Thyroid gland (tissue), 4 donors: ENCODE results near the gene UBE4A. TPM values are rescaled to one million over a fixed set of nuclear protein-coding genes. Genes with fewer than 3 reads are reported as not detected.

Experiments
- DNase-seq, 2 donors: peaks; one replicate each; pipeline ENCODE4 v3.0.0-alpha.2; 2019
- H3K27ac ChIP-seq, 3 donors: fragments of 200-600 bp; sonication (generic); 1 replicate in 2 of 3; 2 replicates in 1 of 3; pipeline ENCODE4 v1.5.1; 2016 to 2019; ENCODE audit warnings: mild to moderate bottlenecking in 1 of 3, moderate library complexity in 1 of 3
- H3K27me3 ChIP-seq: fragments of 200-600 bp; sonication (generic); one replicate; pipeline ENCODE4 v1.5.1; 2019
- H3K36me3 ChIP-seq, 2 donors: fragments of 200-600 bp; sonication (generic); one replicate each; pipeline ENCODE4 v1.5.1; 2016 to 2019
- H3K4me1 ChIP-seq, 2 donors: fragments of 200-600 bp; sonication (generic); one replicate each; pipeline ENCODE4 v1.5.1; 2017 to 2019
- H3K4me3 ChIP-seq, 3 donors: fragments of 200-600 bp; sonication (generic); replicated peaks in 1 of 3; 1 replicate in 2 of 3; 2 replicates in 1 of 3; pipeline ENCODE4 v1.5.1; 2016; ENCODE audit warnings: mild to moderate bottlenecking in 1 of 3
- H3K9me3 ChIP-seq: fragments of 200-600 bp; sonication (generic); one replicate; pipeline ENCODE4 v1.5.1; 2017
- POLR2A ChIP-seq, 2 donors: fragments of 450-650 bp; IDR thresholded peaks; one replicate each; pipeline ENCODE4 v1.6.1; 2017; ENCODE audit warnings: antibody characterized with exemption in 2 of 2, mild to moderate bottlenecking in 2 of 2, moderate library complexity in 1 of 2
- WGBS, 2 donors: methylation state at CpG; one replicate each; pipeline ENCODE4 v1.1.5; 2017; 5-methylcytosine and 5-hydroxymethylcytosine counted together
- intact Hi-C: fragments of 100-400 bp; cut with DNase I; formaldehyde crosslinking; loops from one replicate; pipeline ENCODE4 v1.15.1; 2023
- total RNA-seq, 4 donors: library from RNA; depleted of rRNA; stranded (reverse); fragments of >200 nt; gene quantifications; one replicate each; pipeline ENCODE4 v1.2.3, GENCODE V29; 2016
- TF ChIP-seq, protein P1 (sequence below), 6 experiments: fragments of 200-600 bp in 3 of 6; fragments of 450-650 bp in 3 of 6; sonication (generic) in 3 of 6; IDR thresholded peaks; one replicate each; pipeline ENCODE4 v1.5.1; 2016 to 2019; ENCODE audit warnings: antibody characterized with exemption in 6 of 6, mild to moderate bottlenecking in 2 of 6, inconsistent platforms in 1 of 6, moderate library complexity in 1 of 6

Gene UBE4A
- total RNA-seq, 4 donors from 2014 or later = 42.7 to 57.3 (median 48.2) TPM

DNA sequence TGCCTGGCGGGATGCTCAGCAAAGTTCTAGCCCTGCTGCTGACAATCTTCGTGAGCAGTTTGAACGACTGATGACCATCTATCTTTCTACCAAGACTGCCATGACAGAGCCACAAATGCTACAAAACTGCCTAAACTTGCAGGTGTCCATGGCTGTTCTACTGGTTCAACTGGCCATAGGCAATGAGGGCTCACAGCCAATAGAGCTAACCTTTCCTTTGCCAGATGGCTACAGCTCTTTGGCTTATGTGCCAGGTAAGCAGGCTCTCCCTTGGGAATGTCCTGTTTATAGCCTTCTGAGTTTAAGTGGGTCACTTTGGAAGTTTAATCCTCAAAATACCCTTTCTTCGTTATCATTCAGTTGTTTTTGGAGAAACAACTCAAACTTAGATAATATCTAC, 20.1 kb downstream of the UBE4A start:
- DNase-seq = no peak
- Histone ChIP-seq H3K36me3 (peaks cover 76 to 86% of the 10 kb centered on the region in 2 donors), H3K9me3 (no peaks in the 10 kb centered on the region), H3K27me3 (no peaks in the 10 kb centered on the region), H3K4me1 (no peaks in the 10 kb centered on the region), H3K27ac (no peak overlapping the region), H3K4me3 (no peak overlapping the region)
- intact Hi-C loops = no loop called here
- 95 to 96% methylated on average over 4 of the region's 4 CpGs for WGBS, 2 donors
- TF ChIP-seq, protein P1, sequence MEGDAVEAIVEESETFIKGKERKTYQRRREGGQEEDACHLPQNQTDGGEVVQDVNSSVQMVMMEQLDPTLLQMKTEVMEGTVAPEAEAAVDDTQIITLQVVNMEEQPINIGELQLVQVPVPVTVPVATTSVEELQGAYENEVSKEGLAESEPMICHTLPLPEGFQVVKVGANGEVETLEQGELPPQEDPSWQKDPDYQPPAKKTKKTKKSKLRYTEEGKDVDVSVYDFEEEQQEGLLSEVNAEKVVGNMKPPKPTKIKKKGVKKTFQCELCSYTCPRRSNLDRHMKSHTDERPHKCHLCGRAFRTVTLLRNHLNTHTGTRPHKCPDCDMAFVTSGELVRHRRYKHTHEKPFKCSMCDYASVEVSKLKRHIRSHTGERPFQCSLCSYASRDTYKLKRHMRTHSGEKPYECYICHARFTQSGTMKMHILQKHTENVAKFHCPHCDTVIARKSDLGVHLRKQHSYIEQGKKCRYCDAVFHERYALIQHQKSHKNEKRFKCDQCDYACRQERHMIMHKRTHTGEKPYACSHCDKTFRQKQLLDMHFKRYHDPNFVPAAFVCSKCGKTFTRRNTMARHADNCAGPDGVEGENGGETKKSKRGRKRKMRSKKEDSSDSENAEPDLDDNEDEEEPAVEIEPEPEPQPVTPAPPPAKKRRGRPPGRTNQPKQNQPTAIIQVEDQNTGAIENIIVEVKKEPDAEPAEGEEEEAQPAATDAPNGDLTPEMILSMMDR (IDR thresholded peaks at IDR 0.05) = no peak
- TF ChIP-seq POLR2A (IDR thresholded peaks at IDR 0.05) = no peak

DNA sequence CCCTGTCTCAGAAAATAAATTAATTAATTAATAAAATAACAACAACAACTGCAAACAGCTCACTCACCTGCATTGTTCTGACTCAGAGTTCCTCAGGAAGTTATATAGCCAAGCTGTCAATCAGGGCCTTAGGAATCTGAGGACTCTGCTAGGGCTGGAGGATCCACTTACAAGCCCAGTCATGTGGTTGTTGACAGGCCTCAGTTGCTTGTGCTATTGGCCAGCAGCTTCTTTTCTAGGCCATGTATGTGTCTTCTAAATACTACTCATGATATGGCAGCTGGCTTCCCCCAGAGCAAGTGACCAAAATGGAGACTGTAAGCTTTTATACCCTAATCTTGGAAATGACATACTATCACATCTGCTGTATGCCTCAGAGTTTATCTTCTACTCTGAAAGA, 21.2 kb downstream of the UBE4A start:
- Histone ChIP-seq H3K27me3 (no peaks in the 10 kb centered on the region), H3K36me3 (peaks cover 85 to 86% of the 10 kb centered on the region in 2 donors), H3K27ac (no peak overlapping the region), H3K9me3 (no peaks in the 10 kb centered on the region), H3K4me3 (no peak overlapping the region), H3K4me1 (no peaks in the 10 kb centered on the region)
- no peak for DNase-seq
- intact Hi-C loops = no loop called here
- no peak for TF ChIP-seq POLR2A (IDR thresholded peaks at IDR 0.05)
- TF ChIP-seq, protein P1 (IDR thresholded peaks at IDR 0.05) = no peak

DNA sequence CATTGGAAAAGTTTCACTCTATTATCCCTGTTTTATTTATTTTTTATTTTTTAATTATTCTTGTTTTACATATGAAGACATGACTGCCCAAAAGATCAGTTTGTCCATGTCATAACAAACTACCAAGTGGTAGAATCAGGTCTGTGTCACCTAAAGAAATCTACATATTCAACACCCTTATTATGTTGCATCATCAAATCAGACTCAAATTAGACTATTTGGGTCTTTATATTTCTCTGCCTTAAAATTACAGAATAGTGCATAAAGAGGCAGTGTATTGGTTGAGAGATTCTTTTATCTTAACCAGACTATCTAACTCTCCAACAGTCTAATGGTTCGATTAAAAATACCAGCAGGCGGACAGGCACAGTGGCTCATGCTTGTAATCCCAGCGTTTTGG, 23.6 kb downstream of the UBE4A start:
- intact Hi-C loops = no loop called here
- DNase-seq = no peak
- H3K36me3 ChIP-seq = peaks cover 81 to 92% of the 10 kb centered on the region in 2 donors

DNA sequence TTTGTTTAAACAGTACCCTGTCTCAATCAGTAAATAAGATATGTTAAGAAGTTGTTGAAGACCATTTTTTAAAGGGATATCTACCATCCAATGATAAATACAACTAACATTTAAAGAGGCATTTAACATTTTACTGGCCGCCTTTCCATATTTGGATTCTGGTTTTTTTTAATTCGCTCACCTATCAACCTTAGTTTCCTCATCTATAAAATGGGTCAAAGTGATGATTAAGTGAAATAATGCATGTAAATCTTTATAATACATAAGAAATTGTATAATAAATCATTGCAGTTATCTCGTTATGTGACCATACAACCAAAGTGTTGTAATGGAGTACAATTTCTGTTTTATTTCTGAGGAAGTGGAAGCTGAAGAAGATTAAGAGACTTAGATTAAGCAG, 24.3 kb downstream of the UBE4A start:
- TF ChIP-seq, protein P1 (IDR thresholded peaks at IDR 0.05) = no peak
- no peak for TF ChIP-seq POLR2A (IDR thresholded peaks at IDR 0.05)
- WGBS, 2 donors = 97 to 98% methylated on average over 3 of the region's 3 CpGs
- Histone ChIP-seq H3K4me1 (no peaks in the 10 kb centered on the region), H3K4me3 (no peak overlapping the region), H3K36me3 (peaks cover 79 to 92% of the 10 kb centered on the region in 2 donors), H3K9me3 (no peaks in the 10 kb centered on the region), H3K27me3 (no peaks in the 10 kb centered on the region), H3K27ac (no peak overlapping the region)
- no peak for DNase-seq
- intact Hi-C loops = no loop called here

More for the DNA sequence above, 23.6 kb downstream of the UBE4A start:
- Histone ChIP-seq H3K27ac (no peak overlapping the region), H3K4me3 (no peak overlapping the region), H3K9me3 (no peaks in the 10 kb centered on the region), H3K4me1 (no peaks in the 10 kb centered on the region), H3K27me3 (no peaks in the 10 kb centered on the region)
- 91 to 94% methylated on average over 3 of the region's 3 CpGs for WGBS, 2 donors
- TF ChIP-seq, protein P1 (IDR thresholded peaks at IDR 0.05) = no peak
- no peak for TF ChIP-seq POLR2A (IDR thresholded peaks at IDR 0.05)

DNA sequence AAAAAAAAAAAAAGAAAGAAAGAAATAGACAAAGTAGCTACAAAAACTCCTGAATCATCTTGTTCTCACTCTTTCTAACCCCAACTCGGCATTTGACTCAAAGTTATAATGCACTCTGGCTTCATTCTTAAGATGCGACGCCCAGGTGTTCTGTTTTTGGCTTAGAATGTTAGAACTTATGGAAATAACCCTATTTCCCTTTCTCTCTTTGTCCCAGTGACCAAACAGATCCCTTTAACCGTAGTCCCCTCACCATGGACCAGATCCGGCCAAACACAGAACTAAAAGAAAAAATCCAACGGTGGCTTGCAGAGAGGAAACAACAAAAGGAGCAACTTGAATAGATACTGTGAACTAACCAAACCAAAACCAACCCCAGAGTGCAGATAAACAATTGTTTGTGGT, 36.7 kb downstream of the UBE4A start:
- 86 to 91% methylated on average over 6 of the region's 6 CpGs for WGBS, 2 donors
- Histone ChIP-seq H3K4me1 (peaks cover 3% of the 10 kb centered on the region in 2 donors), H3K36me3 (peaks cover 34 to 39% of the 10 kb centered on the region in 2 donors), H3K9me3 (no peaks in the 10 kb centered on the region), H3K27me3 (no peaks in the 10 kb centered on the region), H3K4me3 (no peak overlapping the region), H3K27ac (no peak overlapping the region)
- intact Hi-C loops = loop anchor here (10.0 kb wide), 1 partner anchor 89 kb away; no protein-coding TSS in a partner anchor
- no peak for DNase-seq
- TF ChIP-seq POLR2A (IDR thresholded peaks at IDR 0.05) = no peak
- TF ChIP-seq, protein P1 (IDR thresholded peaks at IDR 0.05) = no peak
